PC-3 (cell line): ENCODE results near the gene LRRC75B. TPM values are rescaled to one million over a fixed set of nuclear protein-coding genes. Genes with fewer than 3 reads are reported as not detected.
"Not testable (repeated sequence)": the region's sequence is repeated elsewhere in the genome, so short reads cannot be mapped to it uniquely, and the experiment has no call there.

Source experiments
- ATAC-seq: fragments of 200-7000 bp; cut with Tn5 transposase; 2 replicates; pipeline ENCODE4 v1.9.1; 2020; ENCODE audit warnings: mild to moderate bottlenecking, moderate library complexity
- BruUV-seq: library from RNA; stranded (reverse); fragments of 400-500 nt; replicated peaks from 2 replicates; lab custom pipeline; 2021; lab: Mats Ljungman, UMichigan
- CTCF ChIA-PET: fragments of 300-600 bp; sonication (Branson Sonifier 250); formaldehyde crosslinking; loops from one replicate; lab custom pipeline; 2022; ENCODE audit warnings: antibody characterized with exemption; lab: Charles Lee
- POLR2A ChIA-PET: fragments of 300-600 bp; sonication (Branson Sonifier 250); formaldehyde crosslinking; loops from one replicate; lab custom pipeline; 2022; ENCODE audit warnings: antibody characterized with exemption; ENCODE audit not compliant: unreplicated experiment; lab: Charles Lee
- DNase-seq: peaks from one replicate; pipeline ENCODE4 v3.0.0-alpha.2; 2015
- H2AFZ ChIP-seq: fragments of 300-600 bp; sonication (generic); 2 replicates; pipeline ENCODE4 v1.6.0; 2016; ENCODE audit warnings: antibody characterized with exemption, low read length
- H3F3A ChIP-seq: fragments of 300-600 bp; sonication (generic); one replicate; pipeline ENCODE4 v1.6.0; 2017; ENCODE audit warnings: antibody characterized with exemption, low read length, control low read depth, mild to moderate bottlenecking; ENCODE audit not compliant: unreplicated experiment
- H3K27ac ChIP-seq: fragments of 300-600 bp; sonication (generic); 2 replicates; pipeline ENCODE4 v1.5.1; 2016; ENCODE audit warnings: mild to moderate bottlenecking, low read length
- H3K27me3 ChIP-seq: fragments of 300-600 bp; sonication (generic); 2 replicates; pipeline ENCODE4 v1.6.1; 2016; ENCODE audit warnings: low read length, mixed read lengths
- H3K36me3 ChIP-seq: fragments of 300-600 bp; sonication (generic); 2 replicates; pipeline ENCODE4 v1.6.1; 2016; ENCODE audit warnings: low read depth, mixed run types, low read length, mixed read lengths
- H3K4me1 ChIP-seq: fragments of 300-600 bp; sonication (generic); 2 replicates; pipeline ENCODE4 v1.5.1; 2016; ENCODE audit warnings: low read length; ENCODE audit not compliant: insufficient read depth
- H3K4me2 ChIP-seq: fragments of 300-600 bp; sonication (generic); 2 replicates; pipeline ENCODE4 v1.6.0; 2016; ENCODE audit warnings: low read length
- H3K4me3 ChIP-seq: fragments of 300-600 bp; sonication (generic); 2 replicates; pipeline ENCODE4 v1.5.1; 2016; ENCODE audit warnings: mild to moderate bottlenecking, low read length, mixed read lengths
- H3K79me2 ChIP-seq: fragments of 300-600 bp; sonication (generic); 2 replicates; pipeline ENCODE4 v1.6.1; 2017; ENCODE audit warnings: low read length, mixed read lengths
- H3K9ac ChIP-seq: fragments of 300-600 bp; sonication (generic); 2 replicates; pipeline ENCODE4 v1.6.0; 2016; ENCODE audit warnings: mild to moderate bottlenecking, low read length
- H3K9me2 ChIP-seq: fragments of 300-600 bp; sonication (generic); replicated peaks from 2 replicates; pipeline ENCODE4 v1.6.1; 2016; ENCODE audit warnings: mixed run types, low read length, mixed read lengths
- H3K9me3 ChIP-seq: fragments of 300-600 bp; sonication (generic); 2 replicates; pipeline ENCODE4 v1.6.1; 2016; ENCODE audit warnings: low read length, mixed read lengths
- H4K20me1 ChIP-seq: fragments of 300-600 bp; sonication (generic); 2 replicates; pipeline ENCODE4 v1.6.1; 2016; ENCODE audit warnings: low read length, mixed read lengths
- EZH2 ChIP-seq: fragments of 300-600 bp; sonication (generic); IDR thresholded peaks from one replicate; pipeline ENCODE4 v1.6.1; 2017; ENCODE audit warnings: antibody characterized with exemption, mild to moderate bottlenecking, low read length; ENCODE audit not compliant: unreplicated experiment
- EZH2phosphoT487 ChIP-seq: fragments of 300-600 bp; sonication (generic); IDR thresholded peaks from 2 replicates; pipeline ENCODE4 v1.6.1; 2018; ENCODE audit warnings: mild to moderate bottlenecking, antibody characterized with exemption, low read length, borderline replicate concordance
- intact Hi-C: fragments of 100-400 bp; cut with micrococcal nuclease; formaldehyde crosslinking; loops from 2 replicates; pipeline ENCODE4 v1.9.0; 2023
- total RNA-seq: library from RNA; depleted of rRNA; stranded (reverse); fragments of >200 nt; gene quantifications from 2 replicates; pipeline ENCODE4 v1.2.3, GENCODE V29; 2014
- TF ChIP-seq, protein P1 (sequence below): fragments of 300-600 bp; sonication (generic); conservative IDR thresholded peaks from 2 replicates; pipeline ENCODE4 v1.5.1; 2017; ENCODE audit warnings: antibody characterized with exemption, low read depth, mild to moderate bottlenecking, low read length

LRRC75B gene
- total RNA-seq, 1 experiment from 2014 or later: 4.5 TPM

DNA sequence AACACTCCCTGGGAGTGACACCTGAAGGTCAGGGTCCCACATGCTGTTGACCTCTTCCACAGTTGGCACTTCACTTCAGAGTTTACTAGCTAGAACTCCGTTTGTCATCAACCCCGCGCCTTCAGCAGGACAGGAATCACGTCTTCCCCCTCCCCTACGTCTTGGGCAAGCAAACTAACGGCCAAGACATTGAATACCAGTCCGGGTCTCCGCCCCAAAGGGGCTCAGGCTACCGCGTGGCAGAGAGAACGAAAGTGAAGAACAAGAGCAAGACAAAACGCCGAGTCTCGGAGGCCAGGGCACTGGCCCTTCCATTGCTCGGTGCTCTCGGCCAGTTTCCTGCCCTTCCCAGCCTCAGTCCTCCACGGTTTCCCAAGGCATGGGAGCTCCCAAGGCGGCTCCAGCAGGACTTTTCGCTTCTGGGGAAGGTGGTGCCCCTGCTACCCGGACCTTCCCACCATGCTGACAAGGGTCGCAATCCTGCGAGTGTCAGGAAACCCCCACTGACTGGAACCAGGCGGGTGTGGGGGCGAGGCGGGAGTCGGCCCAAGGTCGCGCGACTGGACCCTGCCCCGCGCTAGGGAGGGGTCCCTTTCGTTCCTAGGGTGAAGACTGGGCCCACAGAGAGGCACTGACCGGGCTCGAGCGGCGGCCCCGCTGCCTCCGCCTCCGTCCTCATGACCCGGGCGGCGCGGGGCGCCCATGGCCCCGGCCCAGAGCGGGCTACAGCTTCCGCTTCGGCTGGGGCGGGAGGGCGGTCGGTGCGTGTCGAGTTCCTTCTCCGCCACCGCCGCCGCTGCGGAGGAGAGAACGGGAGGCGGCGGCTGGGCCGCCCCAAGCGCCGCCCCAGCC is 38.3 kb downstream of the LRRC75B start, which contains the start of gene GUCD1:
Gene GUCD1 (minus strand): TSS at position 826 of the 852 bp plus-strand sequence. CDS start 147 bp downstream, at position 679.
- peaks cover 23% of the 10 kb centered on the region for H3K36me3 ChIP-seq
- H3K9ac ChIP-seq: peak within 1 kb of the TSS; percentile 99
- no peaks in the 10 kb centered on the region for H3K9me3 ChIP-seq
- peak within 1 kb of the TSS; percentile 85 for H3K27ac ChIP-seq
- ATAC-seq (peak; percentile 10), DNase-seq (peak; percentile 18)
- BruUV-seq: TSS peak; percentile 37
- H3K4me1 ChIP-seq: peaks cover 17% of the 10 kb centered on the region
- H3K4me3 ChIP-seq: peak within 1 kb of the TSS; percentile 88
- TF ChIP-seq, protein P1, sequence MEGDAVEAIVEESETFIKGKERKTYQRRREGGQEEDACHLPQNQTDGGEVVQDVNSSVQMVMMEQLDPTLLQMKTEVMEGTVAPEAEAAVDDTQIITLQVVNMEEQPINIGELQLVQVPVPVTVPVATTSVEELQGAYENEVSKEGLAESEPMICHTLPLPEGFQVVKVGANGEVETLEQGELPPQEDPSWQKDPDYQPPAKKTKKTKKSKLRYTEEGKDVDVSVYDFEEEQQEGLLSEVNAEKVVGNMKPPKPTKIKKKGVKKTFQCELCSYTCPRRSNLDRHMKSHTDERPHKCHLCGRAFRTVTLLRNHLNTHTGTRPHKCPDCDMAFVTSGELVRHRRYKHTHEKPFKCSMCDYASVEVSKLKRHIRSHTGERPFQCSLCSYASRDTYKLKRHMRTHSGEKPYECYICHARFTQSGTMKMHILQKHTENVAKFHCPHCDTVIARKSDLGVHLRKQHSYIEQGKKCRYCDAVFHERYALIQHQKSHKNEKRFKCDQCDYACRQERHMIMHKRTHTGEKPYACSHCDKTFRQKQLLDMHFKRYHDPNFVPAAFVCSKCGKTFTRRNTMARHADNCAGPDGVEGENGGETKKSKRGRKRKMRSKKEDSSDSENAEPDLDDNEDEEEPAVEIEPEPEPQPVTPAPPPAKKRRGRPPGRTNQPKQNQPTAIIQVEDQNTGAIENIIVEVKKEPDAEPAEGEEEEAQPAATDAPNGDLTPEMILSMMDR: no peak
- TF ChIP-seq EZH2 (no peak), EZH2phosphoT487 (no peak)
- peak within 1 kb of the TSS; percentile 98 for H3K4me2 ChIP-seq
- ChIA-PET CTCF (no interaction called here), POLR2A (interaction anchor here (0.6 kb wide), 1 partner anchor 29 kb away, joined by 4 read pairs; no protein-coding TSS in a partner anchor)
- H4K20me1 ChIP-seq: peaks cover 11% of the 10 kb centered on the region; the same call in 1 of the 2 replicates
- peak within 1 kb of the TSS; percentile 98 for H2AFZ ChIP-seq
- no peaks in the 10 kb centered on the region for H3F3A ChIP-seq
- no peaks in the 10 kb centered on the region for H3K27me3 ChIP-seq
- H3K9me2 ChIP-seq: no peaks in the 10 kb centered on the region
- intact Hi-C loops: no loop called here
- peaks cover 78% of the 10 kb centered on the region for H3K79me2 ChIP-seq

DNA sequence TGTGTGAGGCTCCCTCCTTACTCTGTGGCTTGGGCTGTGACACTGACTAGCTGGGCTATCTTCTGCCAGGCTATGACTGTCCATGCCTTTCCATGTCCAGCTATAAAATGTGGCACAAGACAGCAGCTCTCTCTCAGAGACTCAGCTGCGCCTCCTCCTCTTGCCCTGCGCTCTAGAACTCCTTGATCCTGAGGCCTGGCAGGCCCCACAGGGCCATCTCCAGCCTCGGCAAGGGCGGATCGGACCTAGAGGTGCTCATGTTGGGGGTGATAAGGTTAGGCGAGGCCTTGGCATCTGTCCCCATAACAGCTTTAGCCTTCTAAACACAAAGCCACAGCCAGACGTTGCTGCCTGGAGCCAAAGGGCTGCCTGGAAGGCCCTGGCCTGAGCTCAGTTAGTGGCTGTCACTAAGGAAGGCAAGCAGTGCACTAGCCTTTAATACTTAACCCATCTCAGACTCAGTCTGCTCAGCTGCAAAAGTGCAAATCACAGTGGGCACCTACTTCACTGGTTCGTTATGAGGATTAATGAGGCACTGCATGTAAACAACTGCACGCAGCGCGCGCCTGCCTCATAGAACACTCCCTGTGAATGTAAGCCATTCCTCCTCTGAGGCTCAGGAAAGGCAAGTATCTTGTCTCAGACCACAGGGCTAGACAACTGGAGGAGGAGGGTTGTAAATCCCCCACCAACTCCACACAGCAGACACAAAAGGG is 39.1 kb downstream of the LRRC75B start:
- ChIA-PET CTCF (no interaction called here), POLR2A (no interaction called here)
- no TSS peak for BruUV-seq
- Histone ChIP-seq H2AFZ (no peak overlapping the region; the same call in 1 of the 2 replicates), H3K27me3 (no peaks in the 10 kb centered on the region), H3K4me1 (peaks cover 17% of the 10 kb centered on the region), H3K4me2 (peak overlapping the region; percentile 81), H3K79me2 (peaks cover 74% of the 10 kb centered on the region), H4K20me1 (peaks cover 11% of the 10 kb centered on the region; the same call in 1 of the 2 replicates), H3K9ac (peak overlapping the region; percentile 98), H3K9me3 (no peaks in the 10 kb centered on the region), H3F3A (no peaks in the 10 kb centered on the region), H3K9me2 (no peaks in the 10 kb centered on the region), H3K36me3 (peaks cover 15% of the 10 kb centered on the region), H3K4me3 (peak overlapping the region; percentile 88), H3K27ac (no peak overlapping the region)
- intact Hi-C loops: no loop called here
- ATAC-seq (no peak), DNase-seq (no peak)
- TF ChIP-seq, protein P1: no peak
- TF ChIP-seq EZH2phosphoT487: no peak
- TF ChIP-seq EZH2: no peak

DNA sequence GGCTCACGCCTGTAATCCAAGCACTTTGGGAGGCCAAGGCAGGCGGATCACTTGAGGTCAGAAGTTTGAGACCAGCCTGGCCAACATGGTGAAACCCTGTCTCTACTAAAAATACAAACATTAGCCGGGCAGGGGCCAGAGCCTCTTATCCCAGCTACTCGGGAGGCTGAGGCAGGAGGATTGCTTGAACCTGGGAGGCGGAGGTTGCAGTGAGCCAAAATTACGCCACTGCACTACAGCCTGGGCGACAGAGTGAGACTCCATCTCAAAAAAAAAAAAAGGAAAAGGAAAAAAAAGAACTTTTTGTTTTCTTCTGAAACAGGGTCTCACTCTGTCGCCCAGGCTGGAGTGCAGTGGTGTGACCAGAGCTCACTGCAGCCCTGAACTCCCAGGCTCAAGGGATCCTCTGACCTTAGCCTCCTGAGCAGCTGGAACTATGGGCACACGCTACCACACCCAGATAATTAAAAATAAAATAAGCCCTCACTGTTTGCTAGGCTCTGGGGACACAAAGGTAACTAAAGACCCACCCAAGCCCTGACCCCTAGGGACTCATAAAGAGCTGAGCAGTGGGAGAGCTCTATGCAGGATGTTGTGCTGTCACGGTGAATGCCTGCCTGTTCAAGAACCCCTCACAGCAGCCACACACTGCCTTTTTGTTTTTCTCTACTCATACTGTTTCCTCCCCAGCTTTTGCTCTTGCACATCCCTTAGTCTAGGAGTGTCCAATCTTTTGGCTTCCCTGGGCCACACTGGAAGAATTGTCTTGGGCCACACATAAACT is 40.2 kb downstream of the LRRC75B start:
- H3K4me1 ChIP-seq: peaks cover 17% of the 10 kb centered on the region
- DNase-seq, H2AFZ ChIP-seq, intact Hi-C loops, H3K27me3 ChIP-seq, BruUV-seq, ATAC-seq, POLR2A ChIA-PET, H3K9me3 ChIP-seq, H3F3A ChIP-seq, H3K9ac ChIP-seq, H3K9me2 ChIP-seq, H3K4me3 ChIP-seq, H3K36me3 ChIP-seq, H3K27ac ChIP-seq, CTCF ChIA-PET: not testable (repeated sequence)
- H3K4me2 ChIP-seq: peak overlapping the region; percentile 81; the same call in 1 of the 2 replicates
- H4K20me1 ChIP-seq: peaks cover 10% of the 10 kb centered on the region; the same call in 1 of the 2 replicates
- peaks cover 63% of the 10 kb centered on the region for H3K79me2 ChIP-seq
